Measurements from ENCODE around the gene RMND5A.
A peak's percentile ranks its signal among the peaks of the same experiment; 100 is the strongest.

Gene RMND5A

GRCh38 chr2:86768189-86768949 is 48.3 kb downstream of the RMND5A start:
- DNase-seq, result no peak

GRCh38 chr2:86769838-86770237 is 49.7 kb downstream of the RMND5A start:
- no peak for DNase-seq

GRCh38 chr2:86770816-86771301 is 50.8 kb downstream of the RMND5A start:
- no peak for DNase-seq

- DNase-seq, result no peak
Measured at GRCh38 chr2:86772611-86773010, 52.5 kb downstream of the RMND5A start.

GRCh38 chr2:86774862-86775261 is 54.8 kb downstream of the RMND5A start:
- DNase-seq, result no peak

GRCh38 chr2:86775338-86775737 is 55.2 kb downstream of the RMND5A start:
- DNase-seq, result no peak

- no peak for DNase-seq
Measured at GRCh38 chr2:86776532-86776931, 56.4 kb downstream of the RMND5A start.

- no peak for DNase-seq
Measured at GRCh38 chr2:86778957-86779356, 58.9 kb downstream of the RMND5A start.

- no peak for DNase-seq
Measured at GRCh38 chr2:86779971-86780370, 59.9 kb downstream of the RMND5A start.

- no peak for DNase-seq
Measured at GRCh38 chr2:86781363-86781762, 61.3 kb downstream of the RMND5A start.

GRCh38 chr2:86782748-86783147 is 62.7 kb downstream of the RMND5A start:
- no peak for DNase-seq

GRCh38 chr2:86783615-86784339 is 63.7 kb downstream of the RMND5A start:
- DNase-seq, result no peak

GRCh38 chr2:86785456-86785855 is 65.4 kb downstream of the RMND5A start:
- no peak for DNase-seq

GRCh38 chr2:86786001-86786536 is 66.0 kb downstream of the RMND5A start:
- DNase-seq, result no peak

- DNase-seq, result no peak
Measured at GRCh38 chr2:86787736-86788135, 67.6 kb downstream of the RMND5A start.

GRCh38 chr2:86788165-86788564 is 68.1 kb downstream of the RMND5A start:
- DNase-seq, result no peak

GRCh38 chr2:86788881-86789686 is 69.0 kb downstream of the RMND5A start:
- DNase-seq, result no peak

- DNase-seq, result no peak
Measured at GRCh38 chr2:86789687-86790133, 69.6 kb downstream of the RMND5A start.

- DNase-seq, result peak in 1 of 6 experiments; percentile 17
Measured at GRCh38 chr2:86790134-86790675, 70.1 kb downstream of the RMND5A start.

- peak in 1 of 6 experiments; percentile 32 for DNase-seq
Measured at GRCh38 chr2:86790676-86791572, 70.8 kb downstream of the RMND5A start, which contains the start of gene CD8A. Gene CD8A (minus strand): TSS chr2:86790913. CDS start chr2:86790825, 88 bp downstream.

- no peak for DNase-seq
Measured at GRCh38 chr2:86791573-86791972, 71.5 kb downstream of the RMND5A start.

Data from stimulated activated naive CD4-positive, alpha-beta T cell (primary cell).